NCI-H748 (cell line): ENCODE results near the gene LRP5.

Experiments
- DNase-seq: peaks from one replicate; lab custom pipeline; 2025; ENCODE audit not compliant: unreplicated experiment; lab: John Stamatoyannopoulos, UW

Gene LRP5

GRCh38 chr11:68308068-68308467 lies 4.3 kb upstream of the LRP5 start:
- DNase-seq, result no peak

GRCh38 chr11:68309621-68310185 lies 2.7 kb upstream of the LRP5 start:
- no peak for DNase-seq

GRCh38 chr11:68311160-68312116 lies 953 bp upstream of the LRP5 start:
- peak; percentile 18 for DNase-seq

GRCh38 chr11:68312780-68313573 lies 586 bp downstream of the LRP5 start:
- peak; percentile 49 for DNase-seq

GRCh38 chr11:68313574-68314202 lies 1.3 kb downstream of the LRP5 start:
- DNase-seq, result peak; percentile 41

GRCh38 chr11:68314203-68315170 lies 2.1 kb downstream of the LRP5 start:
- DNase-seq, result peak; percentile 34

GRCh38 chr11:68315171-68315920 lies 3.0 kb downstream of the LRP5 start:
- DNase-seq, result no peak

- no peak for DNase-seq
Measured at GRCh38 chr11:68317147-68317785, 4.9 kb downstream of the LRP5 start.

GRCh38 chr11:68321293-68322051 lies 9.1 kb downstream of the LRP5 start:
- DNase-seq, result no peak

- DNase-seq, result no peak
Measured at GRCh38 chr11:68322052-68322430, 9.7 kb downstream of the LRP5 start.

GRCh38 chr11:68324241-68324640 lies 11.8 kb downstream of the LRP5 start:
- DNase-seq, result no peak

- DNase-seq, result no peak
Measured at GRCh38 chr11:68324695-68325094, 12.3 kb downstream of the LRP5 start.

- DNase-seq, result no peak
Measured at GRCh38 chr11:68325183-68325906, 13.0 kb downstream of the LRP5 start.

- DNase-seq, result no peak
Measured at GRCh38 chr11:68325907-68326220, 13.5 kb downstream of the LRP5 start.

- no peak for DNase-seq
Measured at GRCh38 chr11:68326334-68327215, 14.2 kb downstream of the LRP5 start.

- DNase-seq, result no peak
Measured at GRCh38 chr11:68327586-68328370, 15.4 kb downstream of the LRP5 start.
